Tibial nerve (tissue), 4 donors: Measurements from ENCODE around the gene COPB2. TPM values are rescaled to one million over a fixed set of nuclear protein-coding genes. Genes with fewer than 3 reads are reported as not detected.
"Not testable (repeated sequence)": the region's sequence is repeated elsewhere in the genome, so short reads cannot be mapped to it uniquely, and the experiment has no call there.

ENCODE experiments used
- DNase-seq, 2 donors: peaks; one replicate each; pipeline ENCODE4 v3.0.0-alpha.2; 2019; ENCODE audit warnings: low spot score in 2 of 2
- H3K27ac ChIP-seq, 4 donors: fragments of 200-600 bp; sonication (generic) in 3 of 4; one replicate each; pipeline ENCODE4 v1.5.1; 2017 to 2019; ENCODE audit warnings: mild to moderate bottlenecking in 1 of 4
- H3K27me3 ChIP-seq, 2 donors: fragments of 200-600 bp; sonication (generic) in 1 of 2; one replicate each; pipeline versions ENCODE4 v1.5.1 to v1.6.0; 2017 to 2019
- H3K36me3 ChIP-seq, 3 donors: fragments of 200-600 bp; sonication (generic); one replicate each; pipeline ENCODE4 v1.5.1; 2018 to 2019
- H3K4me1 ChIP-seq, 4 donors: fragments of 200-600 bp; sonication (generic) in 3 of 4; one replicate each; pipeline ENCODE4 v1.5.1; 2017 to 2019
- H3K4me3 ChIP-seq, 4 donors: fragments of 200-600 bp; sonication (generic) in 3 of 4; one replicate each; pipeline ENCODE4 v1.5.1; 2017 to 2019; ENCODE audit warnings: mild to moderate bottlenecking in 1 of 4, moderate library complexity in 1 of 4
- H3K9me3 ChIP-seq, 4 donors: fragments of 200-600 bp; sonication (generic) in 3 of 4; one replicate each; pipeline ENCODE4 v1.5.1; 2017 to 2019
- CTCF ChIP-seq, 5 experiments: fragments of 200-600 bp in 3 of 5; fragments of 450-650 bp in 2 of 5; sonication (generic) in 3 of 5; IDR thresholded peaks; one replicate each; pipeline ENCODE4 v1.5.1; 2016 to 2019; ENCODE audit warnings: antibody characterized with exemption in 5 of 5, mild to moderate bottlenecking in 3 of 5, moderate library complexity in 2 of 5
- EP300 ChIP-seq, 2 donors: sonication (generic); formaldehyde crosslinking; IDR thresholded peaks; one replicate each; pipeline ENCODE4 v1.6.1; 2017; ENCODE audit warnings: antibody characterized with exemption in 2 of 2, mild to moderate bottlenecking in 1 of 2
- POLR2A ChIP-seq, 2 donors: fragments of 450-650 bp; IDR thresholded peaks; one replicate each; pipeline ENCODE4 v1.6.1; 2017; ENCODE audit warnings: antibody characterized with exemption in 2 of 2, mild to moderate bottlenecking in 2 of 2, moderate library complexity in 2 of 2
- WGBS, 2 donors: methylation state at CpG; one replicate each; pipeline ENCODE4 v1.1.5; 2018; 5-methylcytosine and 5-hydroxymethylcytosine counted together
- total RNA-seq, 4 donors: library from RNA; depleted of rRNA; stranded (reverse); fragments of >200 nt; gene quantifications; one replicate each; pipeline ENCODE4 v1.1.0, GENCODE V29; 2016

Gene COPB2
- total RNA-seq, 4 donors from 2014 or later = 59.1 to 72.4 (median 66.0) TPM

GRCh38 chr3:139394116-139394515 is 4.7 kb upstream of the COPB2 start:
- no peaks in the 10 kb centered on the region for H3K36me3 ChIP-seq
- H3K27me3 ChIP-seq = no peaks in the 10 kb centered on the region
- H3K4me1 ChIP-seq = peaks cover 0 to 24% (median 8%) of the 10 kb centered on the region in 4 donors
- no peak for TF ChIP-seq EP300 (IDR thresholded peaks at IDR 0.05)
- TF ChIP-seq POLR2A (IDR thresholded peaks at IDR 0.05) = no peak
- no peak for TF ChIP-seq CTCF (IDR thresholded peaks at IDR 0.05)
- no peaks in the 10 kb centered on the region for H3K9me3 ChIP-seq
- no peak overlapping the region for H3K4me3 ChIP-seq
- DNase-seq = no peak
- no peak overlapping the region for H3K27ac ChIP-seq

- Histone ChIP-seq H3K27ac (peak overlapping the region; percentile 63 to 97 (median 93)), H3K4me1 (peaks cover 0 to 69% (median 36%) of the 10 kb centered on the region in 4 donors), H3K4me3 (peak overlapping the region; percentile 73 to 96 (median 80)), H3K27me3 (no peaks in the 10 kb centered on the region), H3K9me3 (no peaks in the 10 kb centered on the region), H3K36me3 (no peaks in the 10 kb centered on the region)
- no peak for DNase-seq
- 3% methylated on average over 25 of the region's 25 CpGs for WGBS, 2 donors
- TF ChIP-seq EP300 (IDR thresholded peaks at IDR 0.05) (no peak), CTCF (IDR thresholded peaks at IDR 0.05) (no peak), POLR2A (IDR thresholded peaks at IDR 0.05) (no peak)
These were observed 461 bp downstream of the COPB2 start for GRCh38 chr3:139388821-139389551.

- TF ChIP-seq CTCF (IDR thresholded peaks at IDR 0.05) = no peak
- no peak for DNase-seq
- WGBS, 2 donors = 69 to 70% methylated on average over 10 of the region's 10 CpGs
- H3K27me3 ChIP-seq = no peaks in the 10 kb centered on the region
- H3K27ac ChIP-seq = no peak overlapping the region
- peak overlapping the region in 2 of 4 donors; percentile 73 to 78 for H3K4me3 ChIP-seq
- peaks cover 0 to 5% (median 0%) of the 10 kb centered on the region in 3 donors for H3K36me3 ChIP-seq
- peaks cover 0 to 78% (median 36%) of the 10 kb centered on the region in 4 donors for H3K4me1 ChIP-seq
- H3K9me3 ChIP-seq = no peaks in the 10 kb centered on the region
These were observed 1.4 kb downstream of the COPB2 start for GRCh38 chr3:139388077-139388476.

- DNase-seq, H3K27me3 ChIP-seq, H3K4me3 ChIP-seq, H3K9me3 ChIP-seq, H3K27ac ChIP-seq: not testable (repeated sequence)
- peaks cover 0 to 54% (median 13%) of the 10 kb centered on the region in 4 donors for H3K4me1 ChIP-seq
- H3K36me3 ChIP-seq = peaks cover 0 to 56% (median 5%) of the 10 kb centered on the region in 3 donors
- WGBS, 2 donors = 86 to 90% methylated on average over 2 of the region's 2 CpGs
These were observed 7.2 kb downstream of the COPB2 start for GRCh38 chr3:139382291-139382690.

GRCh38 chr3:139380575-139380974 is 8.9 kb downstream of the COPB2 start:
- WGBS, 2 donors = 88 to 91% methylated on average over 4 of the region's 4 CpGs

More at GRCh38 chr3:139380575-139380974, 8.9 kb downstream of the COPB2 start:
- TF ChIP-seq EP300 (IDR thresholded peaks at IDR 0.05) (no peak), CTCF (IDR thresholded peaks at IDR 0.05) (no peak), POLR2A (IDR thresholded peaks at IDR 0.05) (no peak)
- H3K27ac ChIP-seq = no peak overlapping the region
- no peak for DNase-seq
- peaks cover 0 to 36% (median 2%) of the 10 kb centered on the region in 4 donors for H3K4me1 ChIP-seq
- no peak overlapping the region for H3K4me3 ChIP-seq
- H3K36me3 ChIP-seq = peaks cover 0 to 73% (median 5%) of the 10 kb centered on the region in 3 donors
- H3K9me3 ChIP-seq = no peaks in the 10 kb centered on the region
- H3K27me3 ChIP-seq = no peaks in the 10 kb centered on the region
